CD4-positive, alpha-beta T cell treated with Interleukin-12 subunit alpha and Interleukin-12 subunit beta, for 1 hour (primary cell): ENCODE data around the gene NMNAT2.
"Not testable (repeated sequence)": the region's sequence is repeated elsewhere in the genome, so short reads cannot be mapped to it uniquely, and the experiment has no call there.

Experiments used
- DNase-seq: peaks from one replicate; pipeline ENCODE4 v3.0.0-alpha.2; 2020

NMNAT2 gene

GRCh38 chr1:183416850-183417771 is 1.1 kb downstream of the NMNAT2 start:
- DNase-seq, result peak; percentile 8

GRCh38 chr1:183414365-183414764 is 3.8 kb downstream of the NMNAT2 start:
- DNase-seq, result no peak

- no peak for DNase-seq
Observed at GRCh38 chr1:183411091-183411490, 7.1 kb downstream of the NMNAT2 start.

GRCh38 chr1:183407961-183408360 is 10.2 kb downstream of the NMNAT2 start:
- DNase-seq, result no peak

- no peak for DNase-seq
Observed at GRCh38 chr1:183407474-183407873, 10.7 kb downstream of the NMNAT2 start.

- DNase-seq, result no peak
Observed at GRCh38 chr1:183404476-183404875, 13.7 kb downstream of the NMNAT2 start.

GRCh38 chr1:183403498-183403897 is 14.7 kb downstream of the NMNAT2 start:
- DNase-seq, result no peak

- not testable (repeated sequence) for DNase-seq
Observed at GRCh38 chr1:183401565-183401964, 16.6 kb downstream of the NMNAT2 start.

- DNase-seq, result no peak
Observed at GRCh38 chr1:183394435-183394834, 23.7 kb downstream of the NMNAT2 start.

- no peak for DNase-seq
Observed at GRCh38 chr1:183391863-183392262, 26.3 kb downstream of the NMNAT2 start.

GRCh38 chr1:183390561-183390960 is 27.6 kb downstream of the NMNAT2 start:
- DNase-seq, result no peak

- no peak for DNase-seq
Observed at GRCh38 chr1:183388735-183389134, 29.4 kb downstream of the NMNAT2 start.

- no peak for DNase-seq
Observed at GRCh38 chr1:183385340-183386144, 32.6 kb downstream of the NMNAT2 start.

GRCh38 chr1:183379951-183380350 is 38.2 kb downstream of the NMNAT2 start:
- DNase-seq, result no peak

- no peak for DNase-seq
Observed at GRCh38 chr1:183375381-183375780, 42.8 kb downstream of the NMNAT2 start.

- DNase-seq, result no peak
Observed at GRCh38 chr1:183374825-183375224, 43.4 kb downstream of the NMNAT2 start.

GRCh38 chr1:183372586-183373230 is 45.5 kb downstream of the NMNAT2 start:
- no peak for DNase-seq

GRCh38 chr1:183370399-183371058 is 47.7 kb downstream of the NMNAT2 start:
- no peak for DNase-seq

- no peak for DNase-seq
Observed at GRCh38 chr1:183368213-183369108, 49.7 kb downstream of the NMNAT2 start.

- no peak for DNase-seq
Observed at GRCh38 chr1:183366116-183366515, 52.1 kb downstream of the NMNAT2 start.

GRCh38 chr1:183365676-183366075 is 52.5 kb downstream of the NMNAT2 start:
- DNase-seq, result no peak

GRCh38 chr1:183365093-183365492 is 53.1 kb downstream of the NMNAT2 start:
- no peak for DNase-seq
